ENCODE results near the gene PLAAT4.

DNA sequence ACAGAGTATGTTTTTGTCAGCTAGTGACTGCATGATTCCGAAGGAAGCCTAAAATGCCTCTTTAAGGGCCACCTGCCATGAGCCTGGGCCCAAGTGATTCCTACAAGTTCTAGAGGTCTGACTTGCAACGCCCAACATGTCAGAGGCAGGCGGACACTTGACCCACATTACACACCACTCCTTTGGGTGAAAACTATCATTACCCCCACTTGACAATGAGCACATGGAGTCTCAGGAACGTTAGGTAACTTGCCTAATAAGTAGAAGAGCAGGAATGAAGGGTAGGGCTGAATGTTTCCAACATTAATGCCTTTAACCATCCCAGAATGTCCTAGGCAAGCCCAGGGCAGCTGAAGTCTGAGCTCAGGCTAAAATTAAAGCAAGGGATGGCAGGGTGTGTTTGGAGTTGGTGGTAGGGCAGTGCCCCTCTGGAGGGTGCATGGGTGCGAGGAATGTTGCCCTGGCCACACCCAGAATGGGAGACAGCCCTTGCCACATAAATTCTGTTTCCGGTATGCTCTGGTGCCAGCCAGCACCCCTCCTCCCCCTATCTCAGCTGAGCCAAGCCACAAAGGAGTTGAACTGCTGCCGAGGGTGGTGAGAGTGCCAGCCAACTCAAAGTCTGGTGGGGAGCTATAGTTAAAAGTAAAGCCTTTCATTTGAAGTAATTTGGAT, 24.0 kb downstream of the PLAAT4 start:
- TF ChIP-seq, protein P1, sequence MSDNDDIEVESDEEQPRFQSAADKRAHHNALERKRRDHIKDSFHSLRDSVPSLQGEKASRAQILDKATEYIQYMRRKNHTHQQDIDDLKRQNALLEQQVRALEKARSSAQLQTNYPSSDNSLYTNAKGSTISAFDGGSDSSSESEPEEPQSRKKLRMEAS (IDR thresholded peaks at IDR 0.05): no peak
- no peak for TF ChIP-seq CREB1 (IDR thresholded peaks at IDR 0.05; ENCODE audit: low read depth)
- TF ChIP-seq, protein P2, sequence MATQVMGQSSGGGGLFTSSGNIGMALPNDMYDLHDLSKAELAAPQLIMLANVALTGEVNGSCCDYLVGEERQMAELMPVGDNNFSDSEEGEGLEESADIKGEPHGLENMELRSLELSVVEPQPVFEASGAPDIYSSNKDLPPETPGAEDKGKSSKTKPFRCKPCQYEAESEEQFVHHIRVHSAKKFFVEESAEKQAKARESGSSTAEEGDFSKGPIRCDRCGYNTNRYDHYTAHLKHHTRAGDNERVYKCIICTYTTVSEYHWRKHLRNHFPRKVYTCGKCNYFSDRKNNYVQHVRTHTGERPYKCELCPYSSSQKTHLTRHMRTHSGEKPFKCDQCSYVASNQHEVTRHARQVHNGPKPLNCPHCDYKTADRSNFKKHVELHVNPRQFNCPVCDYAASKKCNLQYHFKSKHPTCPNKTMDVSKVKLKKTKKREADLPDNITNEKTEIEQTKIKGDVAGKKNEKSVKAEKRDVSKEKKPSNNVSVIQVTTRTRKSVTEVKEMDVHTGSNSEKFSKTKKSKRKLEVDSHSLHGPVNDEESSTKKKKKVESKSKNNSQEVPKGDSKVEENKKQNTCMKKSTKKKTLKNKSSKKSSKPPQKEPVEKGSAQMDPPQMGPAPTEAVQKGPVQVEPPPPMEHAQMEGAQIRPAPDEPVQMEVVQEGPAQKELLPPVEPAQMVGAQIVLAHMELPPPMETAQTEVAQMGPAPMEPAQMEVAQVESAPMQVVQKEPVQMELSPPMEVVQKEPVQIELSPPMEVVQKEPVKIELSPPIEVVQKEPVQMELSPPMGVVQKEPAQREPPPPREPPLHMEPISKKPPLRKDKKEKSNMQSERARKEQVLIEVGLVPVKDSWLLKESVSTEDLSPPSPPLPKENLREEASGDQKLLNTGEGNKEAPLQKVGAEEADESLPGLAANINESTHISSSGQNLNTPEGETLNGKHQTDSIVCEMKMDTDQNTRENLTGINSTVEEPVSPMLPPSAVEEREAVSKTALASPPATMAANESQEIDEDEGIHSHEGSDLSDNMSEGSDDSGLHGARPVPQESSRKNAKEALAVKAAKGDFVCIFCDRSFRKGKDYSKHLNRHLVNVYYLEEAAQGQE (IDR thresholded peaks at IDR 0.05; ENCODE audit: low read depth): no peak
- no peak for TF ChIP-seq YY1 (IDR thresholded peaks at IDR 0.05; ENCODE audit: low read depth)
- TF ChIP-seq TEAD4 (IDR thresholded peaks at IDR 0.05): no peak
- TF ChIP-seq TCF12 (IDR thresholded peaks at IDR 0.05; ENCODE audit: low read depth): no peak
- TF ChIP-seq FOXM1 (IDR thresholded peaks at IDR 0.05; ENCODE audit: borderline replicate concordance, low read depth): no peak
- no peak for TF ChIP-seq ZBTB7A (IDR thresholded peaks at IDR 0.05; ENCODE audit: low read depth)
- TF ChIP-seq EP300 (IDR thresholded peaks at IDR 0.05; ENCODE audit: borderline replicate concordance): no peak
- no peak for TF ChIP-seq RAD21 (IDR thresholded peaks at IDR 0.05; ENCODE audit: low read depth)
- no peak for TF ChIP-seq EGR1 (IDR thresholded peaks at IDR 0.05)
- no peak for TF ChIP-seq TAF1 (IDR thresholded peaks at IDR 0.05; ENCODE audit: low read depth)
- TF ChIP-seq CEBPB (IDR thresholded peaks at IDR 0.05): no peak
- TF ChIP-seq, protein P3, sequence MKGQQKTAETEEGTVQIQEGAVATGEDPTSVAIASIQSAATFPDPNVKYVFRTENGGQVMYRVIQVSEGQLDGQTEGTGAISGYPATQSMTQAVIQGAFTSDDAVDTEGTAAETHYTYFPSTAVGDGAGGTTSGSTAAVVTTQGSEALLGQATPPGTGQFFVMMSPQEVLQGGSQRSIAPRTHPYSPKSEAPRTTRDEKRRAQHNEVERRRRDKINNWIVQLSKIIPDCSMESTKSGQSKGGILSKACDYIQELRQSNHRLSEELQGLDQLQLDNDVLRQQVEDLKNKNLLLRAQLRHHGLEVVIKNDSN (IDR thresholded peaks at IDR 0.05): no peak

Measured in Ishikawa (cell line).